ENCODE data around the gene GNA12. TPM values are rescaled to one million over a fixed set of nuclear protein-coding genes. Genes with fewer than 3 reads are reported as not detected.

GNA12 gene
- total and polyA plus RNA-seq, 2 of the 4 experiments (the other 2 are of a cell fraction), result 14.3 to 93.9 TPM

DNA sequence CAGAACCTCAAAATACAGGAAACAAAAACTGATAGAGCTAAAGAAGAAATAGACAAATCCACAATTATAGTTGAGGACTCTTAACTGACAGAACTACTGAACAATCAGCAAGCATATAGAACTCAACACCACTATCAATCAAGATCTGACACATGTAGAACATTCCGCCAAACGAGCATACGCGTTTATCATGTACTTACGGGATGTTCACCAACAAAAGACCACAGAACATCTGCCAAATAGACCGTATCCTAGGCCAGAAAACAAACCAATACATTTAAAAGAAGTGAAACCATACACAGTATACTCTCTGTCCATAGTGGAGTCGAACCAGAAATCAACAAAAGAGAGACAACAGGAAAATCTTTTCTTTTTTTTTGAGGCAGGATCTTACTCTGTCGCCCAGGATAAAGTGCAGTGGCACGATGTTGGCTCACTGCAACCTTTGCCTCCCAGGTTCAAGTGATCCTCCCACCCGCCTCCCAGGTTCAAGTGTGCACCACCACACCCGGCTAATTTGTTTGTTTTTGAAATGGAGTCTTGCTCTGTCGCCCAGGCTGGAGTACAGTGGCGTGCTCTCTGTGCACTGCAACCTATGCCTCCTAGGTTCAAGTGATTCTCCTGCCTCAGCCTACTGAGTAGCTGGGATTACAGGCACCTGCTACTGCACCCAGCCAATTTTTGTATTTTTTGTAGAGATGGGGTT lies 5.1 kb downstream of the GNA12 start:
- Histone ChIP-seq H4K91ac (ENCODE audit: insufficient read depth, low read depth, low read length) (no peak overlapping the region), H2BK15ac (ENCODE audit: low read depth, low read length) (no peak overlapping the region), H3K9me1 (ENCODE audit: insufficient read depth, low read length) (peaks cover 9% of the 10 kb centered on the region), H2BK120ac (ENCODE audit: low read depth, low read length) (no peak overlapping the region), H3K4me1 (ENCODE audit: control insufficient read depth, insufficient read depth, low read length) (peaks cover 14% of the 10 kb centered on the region), H4K20me1 (ENCODE audit: insufficient read depth, low read length) (peaks cover 58% of the 10 kb centered on the region), H3K9ac (ENCODE audit: low read depth, low read length) (no peak overlapping the region), H3K79me1 (ENCODE audit: low read depth in 1 of 2, low read length in 2 of 2) (peaks cover 26 to 88% of the 10 kb centered on the region in 2 experiments), H2AK9ac (replicated peaks; ENCODE audit: low read depth, low read length, poor library complexity) (no peak overlapping the region), H2AK5ac (ENCODE audit: low read depth, low read length) (no peak overlapping the region; the same call in 1 of the 2 replicates), H3K4me2 (ENCODE audit: low read depth, low read length) (peak overlapping the region; percentile 13; the same call in 1 of the 2 replicates), H3K9me3 (ENCODE audit: control insufficient read depth, insufficient read depth, low read length) (no peaks in the 10 kb centered on the region), H2BK5ac (ENCODE audit: low read depth, low read length, poor library complexity, severe bottlenecking) (no peak overlapping the region), H4K8ac (ENCODE audit: low read depth in 2 of 2, low read length in 2 of 2) (peak overlapping the region in 1 of 2 experiments; percentile 21; a peak in 1 of 4 replicates), H3K23ac (ENCODE audit: low read depth, low read length) (peak overlapping the region; percentile 67; the same call in 1 of the 2 replicates), H2BK20ac (ENCODE audit: low read depth, low read length) (no peak overlapping the region), H2AFZ (replicated peaks; ENCODE audit: low read length, poor library complexity) (no peak overlapping the region), H3K27me3 (ENCODE audit: control insufficient read depth, insufficient read depth, low read length) (no peaks in the 10 kb centered on the region), H3K4ac (ENCODE audit: low read depth, low read length) (no peak overlapping the region; the same call in 1 of the 2 replicates), H3K14ac (replicated peaks; ENCODE audit: low read depth, low read length) (peak overlapping the region; percentile 57), H3K4me3 (ENCODE audit: insufficient read depth, low read depth, low read length) (no peak overlapping the region), H3K18ac (ENCODE audit: low read depth, low read length) (no peak overlapping the region), H3K27ac (ENCODE audit: insufficient read depth, low read length) (no peak overlapping the region), H4K5ac (ENCODE audit: low read depth, low read length) (no peak overlapping the region; the same call in 1 of the 2 replicates), H3K36me3 (ENCODE audit: control insufficient read depth, insufficient read depth, low read length) (peaks cover 22% of the 10 kb centered on the region), H3K56ac (ENCODE audit: extremely low read depth, insufficient read depth, low read length) (no peak overlapping the region)
- no peak for DNase-seq
- in situ Hi-C loops (cut with MboI; ENCODE audit: low sequenced_read_pairs), result no loop called here
- dilution Hi-C loops (cut with HindIII; ENCODE audit: low sequenced_read_pairs, unreplicated experiment), result no loop called here
- BruUV-seq (replicated peaks), result no TSS peak
- TF ChIP-seq POLR2A (IDR thresholded peaks at IDR 0.05; ENCODE audit: low read depth, low read length) (no peak), SMC3 (IDR thresholded peaks at IDR 0.05; ENCODE audit: low read depth, low read length) (no peak), RAD21 (IDR thresholded peaks at IDR 0.05; ENCODE audit: low read length) (no peak), RCOR1 (IDR thresholded peaks at IDR 0.05; ENCODE audit: insufficient replicate concordance, low read length) (no peak), MAFK (IDR thresholded peaks at IDR 0.05; ENCODE audit: low read depth, low read length) (no peak), MAZ (IDR thresholded peaks at IDR 0.05; ENCODE audit: borderline replicate concordance, low read depth, low read length) (no peak)
- CTCF ChIA-PET, result no interaction called here
- no peak for ATAC-seq (ENCODE audit: low read depth)
- POLR2A ChIA-PET (ENCODE audit: unreplicated experiment), result no interaction called here
- WGBS, 2 experiments (ENCODE audit: extremely low coverage in 2 of 2, insufficient read length in 1 of 2), result no CpG with 5 or more reads among the region's 13 CpGs
- intact Hi-C loops (cut with micrococcal nuclease), result no loop called here

Data from IMR-90 (cell line).